GM19193 (cell line): ENCODE data around the gene LRRC63.

ENCODE experiments used
- POLR2A ChIP-seq: IDR thresholded peaks from 4 replicates; pipeline ENCODE4 v1.6.1; 2011; ENCODE audit not compliant: insufficient read depth, insufficient read length; ENCODE audit errors: extremely low read depth

Gene LRRC63

DNA sequence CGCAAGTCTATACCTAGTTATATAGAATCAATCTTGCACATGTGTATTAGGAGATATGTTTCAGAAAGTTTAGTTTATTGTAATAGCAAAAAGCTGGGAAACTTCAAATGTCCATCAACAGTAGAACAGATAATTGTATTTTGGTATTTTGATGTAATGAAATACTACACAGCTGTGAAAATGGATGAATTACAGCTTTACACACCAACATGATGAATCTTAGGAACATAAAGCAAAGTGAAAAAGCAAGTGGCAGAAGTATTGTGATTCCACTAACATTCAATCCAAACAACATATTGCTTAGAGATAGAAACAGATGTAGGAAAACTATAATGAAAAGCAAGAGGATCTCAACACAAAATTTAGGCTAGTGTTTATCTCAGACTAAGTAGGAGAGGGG, 102.9 kb downstream of the LRRC63 start:
- no peak for TF ChIP-seq POLR2A

DNA sequence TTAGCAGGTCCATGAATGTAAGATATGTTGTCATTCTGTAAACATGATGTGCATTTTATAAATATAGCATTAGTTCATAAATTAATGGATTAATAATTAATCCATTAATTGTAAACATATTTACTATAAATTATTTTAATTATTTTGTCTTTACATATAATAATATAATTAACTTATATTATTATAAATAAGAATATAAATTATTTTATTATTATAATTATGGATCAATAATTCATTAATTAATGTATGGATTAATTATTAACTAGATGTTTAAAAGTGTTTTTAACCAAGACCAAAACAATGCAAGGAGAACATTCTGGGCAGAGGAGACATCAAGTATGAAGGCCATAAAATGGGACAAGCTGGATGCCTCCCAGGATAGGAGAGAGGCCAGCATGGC, 103.3 kb downstream of the LRRC63 start:
- TF ChIP-seq POLR2A, result no peak

GRCh38 chr13:46315491-46316075, 103.9 kb downstream of the LRRC63 start:
- no peak for TF ChIP-seq POLR2A

- TF ChIP-seq POLR2A, result no peak
Observed at GRCh38 chr13:46317120-46317519, 105.4 kb downstream of the LRRC63 start.

GRCh38 chr13:46318986-46319385, 107.3 kb downstream of the LRRC63 start:
- TF ChIP-seq POLR2A, result no peak

DNA sequence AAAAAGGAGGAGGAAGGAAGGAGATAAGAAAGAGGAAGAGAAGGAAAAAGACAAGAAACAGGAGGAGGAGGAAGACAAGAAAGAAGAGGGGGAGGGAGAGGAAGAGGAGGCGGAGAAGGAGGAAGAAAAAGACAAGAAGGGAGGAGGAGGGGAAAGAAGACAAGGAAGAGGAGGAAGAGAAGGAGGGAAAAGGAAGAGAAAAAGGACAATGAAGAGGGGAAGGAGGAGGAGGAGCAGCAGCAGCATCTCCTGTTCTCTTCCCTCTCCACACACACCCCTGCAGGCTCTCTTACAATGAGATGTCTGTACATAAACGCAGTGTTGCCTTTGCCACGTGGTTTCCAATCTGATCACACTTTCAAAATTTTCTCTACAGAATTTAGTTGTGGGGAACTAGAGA, 108.7 kb downstream of the LRRC63 start:
- no peak for TF ChIP-seq POLR2A

DNA sequence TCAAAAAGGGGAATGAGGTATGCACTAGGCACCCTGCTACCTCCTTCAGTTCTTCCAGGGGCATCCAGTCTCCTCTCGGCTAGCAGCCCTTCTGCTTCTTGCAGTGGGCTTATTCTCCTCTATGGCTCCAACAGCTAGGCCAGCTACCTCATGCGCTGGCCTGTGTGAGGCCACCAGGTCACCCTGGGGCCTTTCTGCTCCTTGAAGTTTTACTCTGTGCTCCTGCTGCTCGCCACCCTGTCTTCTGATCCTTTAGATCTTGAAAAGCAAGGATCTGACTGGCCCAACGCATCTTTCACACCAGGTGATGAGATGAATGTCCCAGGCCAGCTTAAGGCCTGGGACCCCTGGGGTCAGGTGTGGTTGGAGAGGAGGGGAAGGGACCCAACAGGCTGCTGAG, 109.1 kb downstream of the LRRC63 start:
- TF ChIP-seq POLR2A, result no peak

GRCh38 chr13:46321494-46322225, 109.9 kb downstream of the LRRC63 start:
- no peak for TF ChIP-seq POLR2A

- no peak for TF ChIP-seq POLR2A
Observed at GRCh38 chr13:46324976-46325375, 113.2 kb downstream of the LRRC63 start.
